ENCODE measurements around the gene GALM. TPM values are rescaled to one million over a fixed set of nuclear protein-coding genes. Genes with fewer than 3 reads are reported as not detected.
"Not testable (repeated sequence)": the region's sequence is repeated elsewhere in the genome, so short reads cannot be mapped to it uniquely, and the experiment has no call there.

The GALM gene
- total RNA-seq, 2 experiments from 2014 or later: 31.3 to 31.9 TPM

GRCh38 chr2:38737000-38737698 is 71.2 kb downstream of the GALM start:
- DNase-seq; H3K9me3 Mint-ChIP-seq; H3K27ac Mint-ChIP-seq; H3K27me3 Mint-ChIP-seq (ENCODE audit: low read depth); H3K4me3 Mint-ChIP-seq; intact Hi-C loops (cut with micrococcal nuclease): not testable (repeated sequence)
- H3K36me3 Mint-ChIP-seq (ENCODE audit: low read depth): peaks cover 33% of the 10 kb centered on the region
- CTCF ChIA-PET: interaction anchor here (0.6 to 12.0 kb wide), 7 partner anchors 41 to 201 kb away, joined by 3 to 109 read pairs (median 4); no protein-coding TSS in a partner anchor
- H3K4me1 Mint-ChIP-seq (ENCODE audit: low read depth): peaks cover 24% of the 10 kb centered on the region

- peaks cover 33% of the 10 kb centered on the region for H3K36me3 Mint-ChIP-seq (ENCODE audit: low read depth)
- H3K27ac Mint-ChIP-seq: no peak overlapping the region
- no peaks in the 10 kb centered on the region for H3K9me3 Mint-ChIP-seq
- CTCF ChIA-PET: interaction anchor here (0.6 to 12.0 kb wide), 9 partner anchors 13 to 229 kb away, joined by 3 to 109 read pairs (median 4); no protein-coding TSS in a partner anchor
- H3K4me1 Mint-ChIP-seq (ENCODE audit: low read depth): peaks cover 27% of the 10 kb centered on the region
- no peak for DNase-seq
- intact Hi-C loops (cut with micrococcal nuclease): no loop called here
- H3K27me3 Mint-ChIP-seq (ENCODE audit: low read depth): no peaks in the 10 kb centered on the region
- no peak overlapping the region for H3K4me3 Mint-ChIP-seq
Observed at GRCh38 chr2:38737925-38738324, 72.0 kb downstream of the GALM start.

GRCh38 chr2:38739524-38739923 is 73.6 kb downstream of the GALM start:
- intact Hi-C loops (cut with micrococcal nuclease): no loop called here
- Mint-ChIP-seq H3K27ac (no peak overlapping the region), H3K4me3 (no peak overlapping the region), H3K27me3 (ENCODE audit: low read depth) (no peaks in the 10 kb centered on the region), H3K36me3 (ENCODE audit: low read depth) (peaks cover 39% of the 10 kb centered on the region), H3K4me1 (ENCODE audit: low read depth) (peaks cover 37% of the 10 kb centered on the region), H3K9me3 (no peaks in the 10 kb centered on the region)
- no peak for DNase-seq
- CTCF ChIA-PET: interaction anchor here (1.1 to 12.0 kb wide), 8 partner anchors 10 to 817 kb away, joined by 3 to 109 read pairs (median 12); no protein-coding TSS in a partner anchor

GRCh38 chr2:38740851-38741731 is 75.2 kb downstream of the GALM start:
- Mint-ChIP-seq H3K4me1 (ENCODE audit: low read depth) (peaks cover 48% of the 10 kb centered on the region), H3K4me3 (no peak overlapping the region), H3K36me3 (ENCODE audit: low read depth) (peaks cover 49% of the 10 kb centered on the region)

GRCh38 chr2:38742797-38743559 is 77.1 kb downstream of the GALM start:
- H3K36me3 Mint-ChIP-seq (ENCODE audit: low read depth): peaks cover 67% of the 10 kb centered on the region
- H3K4me1 Mint-ChIP-seq (ENCODE audit: low read depth): peaks cover 63% of the 10 kb centered on the region
- intact Hi-C loops (cut with micrococcal nuclease): loop anchor here (5.0 to 10.0 kb wide), 4 partner anchors 34 to 761 kb away; partner anchors contain the start of genes CYP1B1 and GEMIN6
- CTCF ChIA-PET: interaction anchor here (0.7 to 12.0 kb wide), 10 partner anchors 9 to 207 kb away, joined by 3 to 109 read pairs (median 4); no protein-coding TSS in a partner anchor
- no peaks in the 10 kb centered on the region for H3K9me3 Mint-ChIP-seq
- no peak for DNase-seq
- H3K4me3 Mint-ChIP-seq: no peak overlapping the region
- peak overlapping the region; percentile 72 for H3K27ac Mint-ChIP-seq
- no peaks in the 10 kb centered on the region for H3K27me3 Mint-ChIP-seq (ENCODE audit: low read depth)

More at GRCh38 chr2:38740851-38741731, 75.2 kb downstream of the GALM start:
- CTCF ChIA-PET: interaction anchor here (0.6 to 12.0 kb wide), 17 partner anchors 10 to 233 kb away, joined by 3 to 109 read pairs (median 4); partner anchors contain the start of gene SRSF7
- H3K27me3 Mint-ChIP-seq (ENCODE audit: low read depth): no peaks in the 10 kb centered on the region
- H3K27ac Mint-ChIP-seq: peak overlapping the region; percentile 47
- H3K9me3 Mint-ChIP-seq: no peaks in the 10 kb centered on the region
- DNase-seq: peak; percentile 33
- intact Hi-C loops (cut with micrococcal nuclease): loop anchor here (1.0 to 10.0 kb wide), 7 partner anchors 10 to 759 kb away; partner anchors contain the start of genes CYP1B1 and GEMIN6

GRCh38 chr2:38743672-38744398 is 77.9 kb downstream of the GALM start:
- peak overlapping the region; percentile 76 for H3K27ac Mint-ChIP-seq
- H3K4me1 Mint-ChIP-seq (ENCODE audit: low read depth): peaks cover 66% of the 10 kb centered on the region
- DNase-seq: no peak
- H3K36me3 Mint-ChIP-seq (ENCODE audit: low read depth): peaks cover 69% of the 10 kb centered on the region
- CTCF ChIA-PET: interaction anchor here (0.6 to 12.0 kb wide), 12 partner anchors 10 to 492 kb away, joined by 3 to 109 read pairs (median 4); no protein-coding TSS in a partner anchor
- no peaks in the 10 kb centered on the region for H3K27me3 Mint-ChIP-seq (ENCODE audit: low read depth)
- intact Hi-C loops (cut with micrococcal nuclease): loop anchor here (1.0 to 10.0 kb wide), 5 partner anchors 15 to 762 kb away; partner anchors contain the start of genes CYP1B1 and GEMIN6
- H3K4me3 Mint-ChIP-seq: no peak overlapping the region
- H3K9me3 Mint-ChIP-seq: no peaks in the 10 kb centered on the region

GRCh38 chr2:38744399-38744780 is 78.5 kb downstream of the GALM start:
- Mint-ChIP-seq H3K4me1 (ENCODE audit: low read depth) (peaks cover 67% of the 10 kb centered on the region), H3K9me3 (no peaks in the 10 kb centered on the region), H3K27ac (peak overlapping the region; percentile 76), H3K27me3 (ENCODE audit: low read depth) (no peaks in the 10 kb centered on the region), H3K4me3 (no peak overlapping the region), H3K36me3 (ENCODE audit: low read depth) (peaks cover 69% of the 10 kb centered on the region)
- DNase-seq: no peak
- intact Hi-C loops (cut with micrococcal nuclease): loop anchor here (1.0 to 10.0 kb wide), 5 partner anchors 15 to 762 kb away; partner anchors contain the start of genes CYP1B1 and GEMIN6
- CTCF ChIA-PET: interaction anchor here (0.6 to 12.0 kb wide), 9 partner anchors 10 to 493 kb away, joined by 3 to 109 read pairs (median 6); no protein-coding TSS in a partner anchor

- CTCF ChIA-PET: interaction anchor here (1.4 to 6.4 kb wide), 2 partner anchors 16 to 172 kb away, joined by 3 to 50 read pairs; no protein-coding TSS in a partner anchor
- intact Hi-C loops (cut with micrococcal nuclease): loop anchor here (10.0 kb wide), 1 partner anchor 670 kb away; the partner anchor contains the start of gene CYP1B1
- no peak overlapping the region for H3K4me3 Mint-ChIP-seq
- no peak for DNase-seq
- peaks cover 68% of the 10 kb centered on the region for H3K4me1 Mint-ChIP-seq (ENCODE audit: low read depth)
- H3K27ac Mint-ChIP-seq: peak overlapping the region; percentile 87
- H3K27me3 Mint-ChIP-seq (ENCODE audit: low read depth): no peaks in the 10 kb centered on the region
- H3K36me3 Mint-ChIP-seq (ENCODE audit: low read depth): peaks cover 74% of the 10 kb centered on the region
- H3K9me3 Mint-ChIP-seq: no peaks in the 10 kb centered on the region
Observed at GRCh38 chr2:38745267-38745666, 79.4 kb downstream of the GALM start.

GRCh38 chr2:38747007-38747424 is 81.1 kb downstream of the GALM start:
- Mint-ChIP-seq H3K27ac (peak overlapping the region; percentile 87), H3K4me1 (ENCODE audit: low read depth) (peaks cover 69% of the 10 kb centered on the region), H3K9me3 (no peaks in the 10 kb centered on the region), H3K36me3 (ENCODE audit: low read depth) (peaks cover 79% of the 10 kb centered on the region), H3K27me3 (ENCODE audit: low read depth) (peaks cover 3% of the 10 kb centered on the region), H3K4me3 (peak overlapping the region; percentile 68)
- intact Hi-C loops (cut with micrococcal nuclease): loop anchor here (10.0 kb wide), 1 partner anchor 672 kb away; the partner anchor contains the start of gene CYP1B1
- CTCF ChIA-PET: interaction anchor here (0.8 to 1.7 kb wide), 3 partner anchors 15 to 166 kb away, joined by 3 to 6 read pairs (median 3); no protein-coding TSS in a partner anchor
- DNase-seq: no peak

- Mint-ChIP-seq H3K4me1 (ENCODE audit: low read depth) (peaks cover 71% of the 10 kb centered on the region), H3K27ac (peak overlapping the region; percentile 87), H3K9me3 (no peaks in the 10 kb centered on the region), H3K36me3 (ENCODE audit: low read depth) (peaks cover 75% of the 10 kb centered on the region), H3K27me3 (ENCODE audit: low read depth) (peaks cover 3% of the 10 kb centered on the region), H3K4me3 (peak overlapping the region; percentile 68)
- CTCF ChIA-PET: interaction anchor here (0.8 to 1.2 kb wide), 2 partner anchors 16 to 167 kb away, joined by 3 read pairs; no protein-coding TSS in a partner anchor
- intact Hi-C loops (cut with micrococcal nuclease): loop anchor here (10.0 kb wide), 1 partner anchor 673 kb away; the partner anchor contains the start of gene CYP1B1
- no peak for DNase-seq
Observed at GRCh38 chr2:38747819-38748218, 81.9 kb downstream of the GALM start.
